ENCODE data around the gene CCL1.

DNA sequence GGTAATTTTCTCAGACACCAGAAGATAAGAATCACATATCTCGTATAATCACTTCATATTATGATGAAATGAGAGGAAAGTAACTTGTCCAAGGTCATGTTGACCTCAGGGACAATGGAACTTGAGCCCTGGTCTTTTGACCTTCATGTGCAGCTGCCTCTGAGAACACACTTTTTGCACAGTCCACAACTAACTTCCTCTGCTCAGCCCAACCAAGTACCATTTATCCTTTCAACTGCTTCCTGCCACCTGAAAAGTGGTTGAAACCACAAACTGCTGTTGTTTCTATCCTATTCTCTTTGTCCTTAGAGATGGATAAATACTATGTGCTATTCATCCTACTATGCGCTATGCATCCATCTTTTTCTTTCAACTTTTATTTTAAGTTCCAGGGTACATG lies 2.3 kb upstream of the CCL1 start:
- TF ChIP-seq ZNF565 (CRISPR knock-in tag; conservative IDR thresholded peaks at IDR 0.05; ENCODE audit: low read depth) (no peak), RARB (CRISPR knock-in tag; IDR thresholded peaks at IDR 0.05) (no peak), PATZ1 (CRISPR knock-in tag; IDR thresholded peaks at IDR 0.05; ENCODE audit: borderline replicate concordance) (no peak), ZC3H10 (CRISPR knock-in tag; IDR thresholded peaks at IDR 0.05) (no peak), TSHZ2 (CRISPR knock-in tag; IDR thresholded peaks at IDR 0.05) (no peak), ARNTL (CRISPR knock-in tag; IDR thresholded peaks at IDR 0.05; ENCODE audit: borderline replicate concordance, low read depth) (no peak), OSR1 (CRISPR knock-in tag; IDR thresholded peaks at IDR 0.05) (no peak), CSDC2 (CRISPR knock-in tag; IDR thresholded peaks at IDR 0.05) (no peak), PPARA (CRISPR knock-in tag; IDR thresholded peaks at IDR 0.05; ENCODE audit: borderline replicate concordance) (no peak), ISL1 (CRISPR knock-in tag; IDR thresholded peaks at IDR 0.05) (no peak), TOX (CRISPR knock-in tag; IDR thresholded peaks at IDR 0.05; ENCODE audit: borderline replicate concordance) (no peak)
- TF ChIP-seq, protein P1, sequence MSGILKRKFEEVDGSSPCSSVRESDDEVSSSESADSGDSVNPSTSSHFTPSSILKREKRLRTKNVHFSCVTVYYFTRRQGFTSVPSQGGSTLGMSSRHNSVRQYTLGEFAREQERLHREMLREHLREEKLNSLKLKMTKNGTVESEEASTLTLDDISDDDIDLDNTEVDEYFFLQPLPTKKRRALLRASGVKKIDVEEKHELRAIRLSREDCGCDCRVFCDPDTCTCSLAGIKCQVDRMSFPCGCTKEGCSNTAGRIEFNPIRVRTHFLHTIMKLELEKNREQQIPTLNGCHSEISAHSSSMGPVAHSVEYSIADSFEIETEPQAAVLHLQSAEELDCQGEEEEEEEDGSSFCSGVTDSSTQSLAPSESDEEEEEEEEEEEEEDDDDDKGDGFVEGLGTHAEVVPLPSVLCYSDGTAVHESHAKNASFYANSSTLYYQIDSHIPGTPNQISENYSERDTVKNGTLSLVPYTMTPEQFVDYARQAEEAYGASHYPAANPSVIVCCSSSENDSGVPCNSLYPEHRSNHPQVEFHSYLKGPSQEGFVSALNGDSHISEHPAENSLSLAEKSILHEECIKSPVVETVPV (CRISPR knock-in tag; IDR thresholded peaks at IDR 0.05) = no peak
- TF ChIP-seq, protein P2, sequence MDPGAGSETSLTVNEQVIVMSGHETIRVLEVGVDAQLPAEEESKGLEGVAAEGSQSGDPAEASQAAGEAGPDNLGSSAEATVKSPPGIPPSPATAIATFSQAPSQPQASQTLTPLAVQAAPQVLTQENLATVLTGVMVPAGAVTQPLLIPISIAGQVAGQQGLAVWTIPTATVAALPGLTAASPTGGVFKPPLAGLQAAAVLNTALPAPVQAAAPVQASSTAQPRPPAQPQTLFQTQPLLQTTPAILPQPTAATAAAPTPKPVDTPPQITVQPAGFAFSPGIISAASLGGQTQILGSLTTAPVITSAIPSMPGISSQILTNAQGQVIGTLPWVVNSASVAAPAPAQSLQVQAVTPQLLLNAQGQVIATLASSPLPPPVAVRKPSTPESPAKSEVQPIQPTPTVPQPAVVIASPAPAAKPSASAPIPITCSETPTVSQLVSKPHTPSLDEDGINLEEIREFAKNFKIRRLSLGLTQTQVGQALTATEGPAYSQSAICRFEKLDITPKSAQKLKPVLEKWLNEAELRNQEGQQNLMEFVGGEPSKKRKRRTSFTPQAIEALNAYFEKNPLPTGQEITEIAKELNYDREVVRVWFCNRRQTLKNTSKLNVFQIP (CRISPR knock-in tag; IDR thresholded peaks at IDR 0.05; ENCODE audit: borderline replicate concordance, low read depth) = no peak
- TF ChIP-seq, protein P3, sequence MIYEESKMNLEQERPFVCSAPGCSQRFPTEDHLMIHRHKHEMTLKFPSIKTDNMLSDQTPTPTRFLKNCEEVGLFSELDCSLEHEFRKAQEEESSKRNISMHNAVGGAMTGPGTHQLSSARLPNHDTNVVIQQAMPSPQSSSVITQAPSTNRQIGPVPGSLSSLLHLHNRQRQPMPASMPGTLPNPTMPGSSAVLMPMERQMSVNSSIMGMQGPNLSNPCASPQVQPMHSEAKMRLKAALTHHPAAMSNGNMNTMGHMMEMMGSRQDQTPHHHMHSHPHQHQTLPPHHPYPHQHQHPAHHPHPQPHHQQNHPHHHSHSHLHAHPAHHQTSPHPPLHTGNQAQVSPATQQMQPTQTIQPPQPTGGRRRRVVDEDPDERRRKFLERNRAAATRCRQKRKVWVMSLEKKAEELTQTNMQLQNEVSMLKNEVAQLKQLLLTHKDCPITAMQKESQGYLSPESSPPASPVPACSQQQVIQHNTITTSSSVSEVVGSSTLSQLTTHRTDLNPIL (CRISPR knock-in tag; IDR thresholded peaks at IDR 0.05; ENCODE audit: low read depth) = no peak

Data from SK-N-SH treated with all-trans-retinoic acid at 6 μM for 48 hours (cell line).